Panc1 (cell line): ENCODE data around the gene FAR1. TPM values are rescaled to one million over a fixed set of nuclear protein-coding genes. Genes with fewer than 3 reads are reported as not detected.

Experiments used
- ATAC-seq: fragments of 200-7000 bp; cut with Tn5 transposase; 2 replicates; pipeline ENCODE4 v1.9.1; 2020; ENCODE audit warnings: mild to moderate bottlenecking, moderate library complexity
- BruUV-seq: library from RNA; stranded (reverse); fragments of 400-500 nt; replicated peaks from 2 replicates; lab custom pipeline; 2021; lab: Mats Ljungman, UMichigan
- CTCF ChIA-PET: fragments of 300-600 bp; sonication (Branson Sonifier 250); formaldehyde crosslinking; loops from one replicate; lab custom pipeline; 2022; ENCODE audit warnings: antibody characterized with exemption; lab: Charles Lee
- POLR2A ChIA-PET: fragments of 300-600 bp; sonication (Branson Sonifier 250); formaldehyde crosslinking; loops from one replicate; lab custom pipeline; 2022; ENCODE audit warnings: antibody characterized with exemption; lab: Charles Lee
- DNase-seq: peaks from one replicate; pipeline ENCODE4 v3.0.0-alpha.2; 2010; ENCODE audit warnings: low read depth, low spot score
- H3K27ac ChIP-seq: 2 replicates; pipeline ENCODE4 v1.5.1; 2011; ENCODE audit warnings: mild to moderate bottlenecking, low read length, inconsistent platforms
- H3K27me3 ChIP-seq: fragments of 200-500 bp; sonication (Bioruptor generic); 2 replicates; pipeline ENCODE4 v1.6.0; 2014; ENCODE audit warnings: low read length, inconsistent platforms; ENCODE audit not compliant: control insufficient read depth, insufficient read depth
- H3K36me3 ChIP-seq: fragments of 200-500 bp; sonication (Bioruptor generic); 2 replicates; pipeline ENCODE4 v1.5.1; 2014; ENCODE audit warnings: inconsistent platforms, mild to moderate bottlenecking, low read length, moderate library complexity; ENCODE audit not compliant: control insufficient read depth, insufficient read depth
- H3K4me1 ChIP-seq: 2 replicates; pipeline ENCODE4 v1.5.1; 2011; ENCODE audit warnings: inconsistent platforms, mild to moderate bottlenecking, low read length, moderate library complexity; ENCODE audit not compliant: control insufficient read depth, insufficient read depth
- H3K4me3 ChIP-seq, 2 experiments: 2 replicates each; pipeline ENCODE4 v1.5.1; 2011 to 2012; ENCODE audit warnings: low read depth in 2 of 2, low read length in 2 of 2, mild to moderate bottlenecking in 2 of 2, inconsistent platforms in 1 of 2, moderate library complexity in 1 of 2
- H3K9me3 ChIP-seq: fragments of 200-500 bp; sonication (Bioruptor generic); 2 replicates; pipeline ENCODE4 v1.5.1; 2014; ENCODE audit warnings: low read depth, mild to moderate bottlenecking, inconsistent platforms, low read length, moderate library complexity; ENCODE audit not compliant: control insufficient read depth, insufficient read depth
- POLR2AphosphoS5 ChIP-seq: IDR thresholded peaks from 2 replicates; pipeline ENCODE4 v1.6.1; 2012; ENCODE audit warnings: mild to moderate bottlenecking, low read depth, low read length, moderate library complexity
- SIN3A ChIP-seq: IDR thresholded peaks from 2 replicates; pipeline ENCODE4 v1.6.1; 2012; ENCODE audit warnings: low read depth, mild to moderate bottlenecking, low read length, moderate library complexity, borderline replicate concordance; ENCODE audit not compliant: insufficient read depth
- TCF7L2 ChIP-seq: IDR thresholded peaks from 2 replicates; pipeline ENCODE4 v1.6.1; 2011; ENCODE audit warnings: mild to moderate bottlenecking, low read depth, low read length, inconsistent platforms
- in situ Hi-C: cut with HindIII; loops from 2 replicates; pipeline ENCODE4 v1.10.0; 2016; ENCODE audit warnings: low sequenced_read_pairs, low pct_unique_long_range_greater_than_20kb
- intact Hi-C: fragments of 100-400 bp; cut with micrococcal nuclease; formaldehyde crosslinking; loops from one replicate; pipeline ENCODE4 v1.10.0; 2022; ENCODE audit not compliant: unreplicated experiment
- total RNA-seq: library from RNA; stranded (reverse); gene quantifications from one replicate; pipeline ENCODE4 v1.2.1, GENCODE V29; 2021; ENCODE audit not compliant: unreplicated experiment
- TF ChIP-seq, protein P1 (sequence below): fragments of 450-650 bp; IDR thresholded peaks from 2 replicates; pipeline ENCODE4 v1.5.1; 2017; ENCODE audit warnings: mild to moderate bottlenecking
- TF ChIP-seq, protein P2 (sequence below), 2 experiments: IDR thresholded peaks; 2 replicates each; pipeline ENCODE4 v1.6.1; 2011 to 2012; ENCODE audit warnings: low read depth in 2 of 2, control low read depth in 1 of 2, low read length in 1 of 2, mild to moderate bottlenecking in 1 of 2, moderate library complexity in 1 of 2; ENCODE audit not compliant: insufficient read depth in 1 of 2

The FAR1 gene
- total RNA-seq, 1 experiment from 2014 or later: 60.4 TPM

DNA sequence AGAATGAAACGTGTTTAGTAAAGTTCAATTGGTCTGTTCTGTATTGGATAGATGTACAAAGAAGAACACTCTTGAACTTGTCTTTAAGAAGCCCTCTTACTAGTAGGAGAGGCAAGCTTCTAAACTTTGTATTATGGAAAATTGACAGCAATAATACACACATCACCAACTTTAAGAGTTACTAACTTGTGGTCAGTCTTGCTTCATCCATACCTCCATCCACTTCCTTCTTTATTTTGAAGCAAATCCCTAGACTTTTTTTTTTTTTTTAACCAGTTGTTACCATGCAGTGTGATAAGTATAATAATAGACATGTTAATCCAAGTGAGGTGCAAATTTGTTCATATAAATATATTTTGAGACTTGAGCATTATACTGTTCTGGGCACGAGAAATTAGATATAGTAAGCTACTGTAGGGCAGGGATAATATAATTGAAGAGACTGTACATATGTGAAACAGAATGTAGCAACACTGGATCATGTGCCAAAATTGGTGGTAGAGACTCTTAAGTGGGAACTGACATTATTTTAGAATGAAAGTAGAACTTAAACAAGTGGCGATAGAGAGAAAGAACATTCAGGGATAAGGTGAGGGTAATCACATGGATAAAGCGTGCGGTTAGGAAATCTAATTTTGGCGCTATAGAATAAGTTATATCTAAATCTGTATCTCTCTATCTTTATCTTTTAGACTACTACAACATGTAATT, 6.5 kb downstream of the FAR1 start:
- no peak overlapping the region for H3K27ac ChIP-seq
- DNase-seq (no peak), ATAC-seq (no peak)
- no TSS peak for BruUV-seq
- H3K27me3 ChIP-seq: no peaks in the 10 kb centered on the region
- TF ChIP-seq POLR2AphosphoS5: no peak
- TF ChIP-seq SIN3A: no peak
- no peak for TF ChIP-seq TCF7L2
- TF ChIP-seq, protein P1, sequence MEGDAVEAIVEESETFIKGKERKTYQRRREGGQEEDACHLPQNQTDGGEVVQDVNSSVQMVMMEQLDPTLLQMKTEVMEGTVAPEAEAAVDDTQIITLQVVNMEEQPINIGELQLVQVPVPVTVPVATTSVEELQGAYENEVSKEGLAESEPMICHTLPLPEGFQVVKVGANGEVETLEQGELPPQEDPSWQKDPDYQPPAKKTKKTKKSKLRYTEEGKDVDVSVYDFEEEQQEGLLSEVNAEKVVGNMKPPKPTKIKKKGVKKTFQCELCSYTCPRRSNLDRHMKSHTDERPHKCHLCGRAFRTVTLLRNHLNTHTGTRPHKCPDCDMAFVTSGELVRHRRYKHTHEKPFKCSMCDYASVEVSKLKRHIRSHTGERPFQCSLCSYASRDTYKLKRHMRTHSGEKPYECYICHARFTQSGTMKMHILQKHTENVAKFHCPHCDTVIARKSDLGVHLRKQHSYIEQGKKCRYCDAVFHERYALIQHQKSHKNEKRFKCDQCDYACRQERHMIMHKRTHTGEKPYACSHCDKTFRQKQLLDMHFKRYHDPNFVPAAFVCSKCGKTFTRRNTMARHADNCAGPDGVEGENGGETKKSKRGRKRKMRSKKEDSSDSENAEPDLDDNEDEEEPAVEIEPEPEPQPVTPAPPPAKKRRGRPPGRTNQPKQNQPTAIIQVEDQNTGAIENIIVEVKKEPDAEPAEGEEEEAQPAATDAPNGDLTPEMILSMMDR: no peak
- TF ChIP-seq, protein P2, sequence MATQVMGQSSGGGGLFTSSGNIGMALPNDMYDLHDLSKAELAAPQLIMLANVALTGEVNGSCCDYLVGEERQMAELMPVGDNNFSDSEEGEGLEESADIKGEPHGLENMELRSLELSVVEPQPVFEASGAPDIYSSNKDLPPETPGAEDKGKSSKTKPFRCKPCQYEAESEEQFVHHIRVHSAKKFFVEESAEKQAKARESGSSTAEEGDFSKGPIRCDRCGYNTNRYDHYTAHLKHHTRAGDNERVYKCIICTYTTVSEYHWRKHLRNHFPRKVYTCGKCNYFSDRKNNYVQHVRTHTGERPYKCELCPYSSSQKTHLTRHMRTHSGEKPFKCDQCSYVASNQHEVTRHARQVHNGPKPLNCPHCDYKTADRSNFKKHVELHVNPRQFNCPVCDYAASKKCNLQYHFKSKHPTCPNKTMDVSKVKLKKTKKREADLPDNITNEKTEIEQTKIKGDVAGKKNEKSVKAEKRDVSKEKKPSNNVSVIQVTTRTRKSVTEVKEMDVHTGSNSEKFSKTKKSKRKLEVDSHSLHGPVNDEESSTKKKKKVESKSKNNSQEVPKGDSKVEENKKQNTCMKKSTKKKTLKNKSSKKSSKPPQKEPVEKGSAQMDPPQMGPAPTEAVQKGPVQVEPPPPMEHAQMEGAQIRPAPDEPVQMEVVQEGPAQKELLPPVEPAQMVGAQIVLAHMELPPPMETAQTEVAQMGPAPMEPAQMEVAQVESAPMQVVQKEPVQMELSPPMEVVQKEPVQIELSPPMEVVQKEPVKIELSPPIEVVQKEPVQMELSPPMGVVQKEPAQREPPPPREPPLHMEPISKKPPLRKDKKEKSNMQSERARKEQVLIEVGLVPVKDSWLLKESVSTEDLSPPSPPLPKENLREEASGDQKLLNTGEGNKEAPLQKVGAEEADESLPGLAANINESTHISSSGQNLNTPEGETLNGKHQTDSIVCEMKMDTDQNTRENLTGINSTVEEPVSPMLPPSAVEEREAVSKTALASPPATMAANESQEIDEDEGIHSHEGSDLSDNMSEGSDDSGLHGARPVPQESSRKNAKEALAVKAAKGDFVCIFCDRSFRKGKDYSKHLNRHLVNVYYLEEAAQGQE (IDR thresholded peaks at IDR 0.05; ENCODE audit: insufficient read depth in 1 of 2, low read depth in 2 of 2, low read length in 1 of 2): no peak
- ChIA-PET CTCF (no interaction called here), POLR2A (no interaction called here)
- in situ Hi-C loops (no loop called here), intact Hi-C loops (no loop called here)
- H3K4me3 ChIP-seq: no peak overlapping the region
- H3K36me3 ChIP-seq: no peaks in the 10 kb centered on the region
- no peaks in the 10 kb centered on the region for H3K9me3 ChIP-seq
- peaks cover 4% of the 10 kb centered on the region for H3K4me1 ChIP-seq

DNA sequence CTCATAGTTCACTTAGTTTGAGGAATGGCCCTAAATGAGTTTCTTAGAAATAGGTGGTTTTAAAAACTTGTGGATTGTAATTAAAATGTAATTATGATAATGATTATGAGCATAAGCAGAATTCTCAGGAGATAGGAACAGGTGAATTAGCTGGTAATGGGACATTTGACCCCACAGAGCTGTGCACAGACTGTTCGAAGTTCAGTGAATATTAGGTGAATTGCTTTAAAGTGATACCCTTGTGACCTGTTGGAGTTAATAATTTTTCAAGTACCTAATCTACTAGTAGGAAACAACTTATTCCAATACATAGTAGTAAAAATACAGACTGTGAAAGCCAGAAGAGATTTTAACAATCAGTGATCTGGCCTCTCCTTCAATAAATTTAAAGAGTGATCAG, 8.1 kb downstream of the FAR1 start:
- no peaks in the 10 kb centered on the region for H3K27me3 ChIP-seq
- TF ChIP-seq POLR2AphosphoS5 (no peak), TCF7L2 (no peak), SIN3A (no peak)
- TF ChIP-seq, protein P1: no peak
- TF ChIP-seq, protein P2 (IDR thresholded peaks at IDR 0.05; ENCODE audit: insufficient read depth in 1 of 2, low read depth in 2 of 2, low read length in 1 of 2): no peak
- H3K9me3 ChIP-seq: no peaks in the 10 kb centered on the region
- H3K36me3 ChIP-seq: no peaks in the 10 kb centered on the region
- in situ Hi-C loops: no loop called here
- no TSS peak for BruUV-seq
- H3K4me3 ChIP-seq: no peak overlapping the region
- CTCF ChIA-PET: no interaction called here
- ATAC-seq (no peak), DNase-seq (no peak)
- POLR2A ChIA-PET: interaction anchor here (1.2 kb wide), 1 partner anchor 9 kb away, joined by 3 read pairs; no protein-coding TSS in a partner anchor
- H3K27ac ChIP-seq: no peak overlapping the region
- H3K4me1 ChIP-seq: no peaks in the 10 kb centered on the region
- intact Hi-C loops: no loop called here
